Renal cortex interstitium (tissue), 11 donors: ENCODE results near the gene EAPP. TPM values are rescaled to one million over a fixed set of nuclear protein-coding genes. Genes with fewer than 3 reads are reported as not detected.
A peak's percentile ranks its signal among the peaks of the same experiment; 100 is the strongest.
"Not testable (repeated sequence)": the region's sequence is repeated elsewhere in the genome, so short reads cannot be mapped to it uniquely, and the experiment has no call there.

Experiments used
- DNase-seq, 11 donors: peaks; one replicate each; pipeline ENCODE4 v3.0.0-alpha.2; 2013; ENCODE audit warnings: low read depth in 9 of 11, low spot score in 4 of 11; ENCODE audit errors: extremely low read depth in 1 of 11
- polyA plus RNA-seq, 3 donors: library from polyadenylated mRNA; unstranded; fragments of 120-200 nt; gene quantifications; one replicate each; pipeline ENCODE4 v1.2.1, GENCODE V29; 2013; ENCODE audit not compliant: insufficient read length in 3 of 3

The EAPP gene
- polyA plus RNA-seq, 3 donors: 62.9 to 89.6 (median 66.3) TPM

DNA sequence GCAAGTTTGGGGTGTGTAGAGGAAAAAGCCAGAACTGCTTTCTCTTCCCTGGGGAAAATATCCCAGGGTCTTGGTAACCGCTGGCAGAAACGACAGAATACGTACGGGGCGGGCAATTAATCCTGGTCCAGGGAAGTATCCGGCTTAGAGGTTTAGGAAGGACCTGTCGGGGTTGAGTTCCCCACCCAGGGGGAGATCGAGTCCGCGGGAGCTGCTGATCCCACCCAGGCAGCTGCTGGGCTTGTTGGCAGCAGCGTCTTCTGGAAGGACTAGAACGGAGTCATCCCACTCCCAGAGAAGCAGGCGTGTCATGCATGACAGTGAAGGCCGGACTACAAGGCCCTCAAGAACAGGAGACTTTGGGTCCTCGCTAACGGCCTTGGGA is 7.6 kb upstream of the EAPP start:
- not testable (repeated sequence) for DNase-seq

DNA sequence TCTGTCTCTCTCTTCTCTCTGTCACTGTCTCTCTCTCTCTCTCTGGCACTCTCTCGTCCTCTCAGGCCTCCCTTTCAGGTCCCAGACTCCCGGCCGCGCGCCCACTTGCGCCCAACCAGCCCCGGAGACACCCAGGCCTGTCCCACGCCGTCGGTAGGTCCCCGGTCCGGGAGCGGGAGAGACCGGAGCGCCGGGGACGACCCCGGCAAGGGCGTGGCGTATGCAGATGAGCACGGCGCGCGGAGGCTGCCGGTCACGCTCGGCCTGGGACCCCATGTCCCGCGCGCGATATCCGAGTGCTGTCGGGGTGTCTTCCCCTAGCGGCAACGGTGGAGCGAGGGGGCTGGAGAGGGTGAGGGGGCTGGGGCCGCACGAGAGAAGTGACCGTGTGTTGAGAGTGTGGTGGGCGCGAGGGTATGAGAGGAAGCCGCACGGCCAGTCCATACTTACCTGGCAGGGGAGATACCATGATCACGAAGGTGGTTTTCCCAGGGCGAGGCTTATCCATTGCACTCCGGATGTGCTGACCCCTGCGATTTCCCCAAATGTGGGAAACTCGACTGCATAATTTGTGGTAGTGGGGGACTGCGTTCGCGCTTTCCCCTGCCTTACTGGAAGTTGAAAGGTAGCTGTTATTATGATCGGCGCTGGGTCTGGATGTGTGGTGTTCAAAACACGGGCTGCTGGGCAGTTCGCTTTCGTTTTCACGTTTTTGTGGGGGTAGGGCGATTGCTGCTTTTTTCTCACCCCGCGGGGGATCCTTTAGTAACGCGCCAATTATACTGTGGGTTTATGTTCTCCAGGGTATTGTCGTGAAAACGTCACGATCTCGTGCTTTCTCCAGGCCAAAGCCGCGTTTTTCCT is 7.0 kb upstream of the EAPP start:
- DNase-seq: not testable (repeated sequence)

DNA sequence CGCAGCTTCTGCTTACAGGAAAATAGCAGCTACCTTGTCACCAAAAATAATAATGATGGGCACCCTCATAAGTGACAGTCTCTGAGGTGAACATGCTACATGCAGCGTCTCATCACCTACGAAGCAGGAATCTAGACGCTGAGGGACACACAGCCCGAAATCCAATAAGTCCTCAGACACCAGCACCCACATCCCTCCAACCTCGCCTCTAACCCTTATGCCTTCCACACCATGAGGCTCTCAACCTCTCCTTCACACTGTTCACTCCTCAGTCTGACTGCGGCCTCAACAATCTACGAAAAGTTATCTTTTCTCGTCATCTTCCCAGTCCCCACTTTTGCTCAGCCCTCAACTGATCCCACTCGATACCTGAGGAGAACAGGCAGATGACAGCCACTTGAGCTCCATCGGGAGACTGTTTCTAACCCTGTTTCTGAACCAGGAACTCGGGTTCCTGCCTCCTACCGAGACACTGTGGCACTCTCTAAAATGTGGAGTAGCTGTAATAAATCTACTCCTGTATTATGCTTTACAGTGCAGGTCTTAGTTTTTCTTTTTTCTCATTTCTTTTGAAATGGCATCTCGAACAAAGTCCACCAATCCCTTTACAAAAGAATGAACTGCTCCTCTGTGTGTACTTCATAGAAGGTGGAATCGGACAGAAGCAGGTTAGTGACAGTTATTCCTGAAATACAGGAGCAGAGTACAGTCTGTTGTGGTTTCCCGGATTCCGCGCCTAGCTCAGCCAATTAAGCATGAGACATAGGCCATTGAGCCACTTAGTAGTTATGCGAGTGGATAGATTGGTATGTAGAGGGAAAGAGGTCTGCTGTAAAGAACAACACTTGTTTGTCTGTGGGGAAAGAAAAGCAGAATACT is 919 bp upstream of the EAPP start:
- not testable (repeated sequence) for DNase-seq

DNA sequence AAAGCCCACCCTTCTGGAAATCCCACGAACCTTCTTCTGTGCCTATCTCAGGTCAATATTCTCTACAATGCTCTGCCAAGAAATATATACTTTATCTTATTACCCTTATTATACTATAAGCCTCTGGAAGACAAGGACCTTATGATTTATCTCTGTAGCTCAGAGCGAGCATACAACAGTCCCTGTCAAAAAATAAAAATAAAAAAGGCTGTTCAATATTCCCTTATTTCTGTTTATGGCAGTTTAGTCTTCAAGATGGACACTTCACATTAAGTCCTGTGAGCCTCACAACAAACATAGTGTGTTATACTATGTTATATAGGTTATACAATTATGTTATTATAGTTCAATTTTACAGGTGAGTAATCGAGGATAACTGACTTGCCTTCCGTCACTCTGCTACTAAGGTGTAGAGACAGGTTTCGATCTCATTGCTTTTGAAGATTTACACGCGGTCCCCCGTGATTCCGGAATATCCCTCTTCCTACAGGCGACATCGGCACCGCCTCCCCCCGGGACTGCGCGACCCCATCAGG is 562 bp downstream of the EAPP start:
- DNase-seq: peak in 2 of 11 donors; percentile 3 to 39

DNA sequence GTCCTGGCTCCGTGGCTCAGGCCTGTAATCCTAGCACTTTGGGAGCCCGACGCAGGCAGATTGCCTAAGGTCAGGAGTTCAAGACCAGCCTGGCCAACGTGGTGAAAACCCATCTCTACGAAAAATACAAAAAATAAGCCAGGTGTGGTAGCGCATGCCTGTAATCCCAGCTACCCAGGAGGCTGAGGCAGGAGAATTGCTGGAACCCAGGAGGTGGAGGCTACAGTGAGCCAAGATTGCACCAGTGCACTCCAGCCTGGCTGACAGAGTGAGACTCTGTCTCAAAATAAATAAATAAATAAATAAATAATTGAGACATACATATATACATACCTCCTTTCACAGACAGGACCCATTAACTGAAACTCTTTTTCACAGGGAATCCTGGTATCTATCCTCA is 1.4 kb downstream of the EAPP start:
- not testable (repeated sequence) for DNase-seq

DNA sequence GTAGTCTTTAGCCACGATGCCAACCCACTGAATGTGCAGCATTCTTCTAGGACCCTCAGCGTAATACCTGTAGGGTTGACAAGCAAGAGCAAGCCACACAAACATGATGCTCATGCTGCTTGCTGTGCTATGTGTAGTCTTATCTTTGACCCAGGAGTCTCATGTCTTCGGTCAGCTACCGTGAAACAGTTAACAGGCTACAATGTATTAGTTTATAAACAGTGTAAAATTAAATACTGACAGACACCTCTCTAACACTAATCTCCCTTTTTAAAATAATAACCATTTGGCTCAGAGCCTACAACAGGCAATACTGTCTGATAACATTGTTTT is 1.9 kb downstream of the EAPP start:
- no peak for DNase-seq

DNA sequence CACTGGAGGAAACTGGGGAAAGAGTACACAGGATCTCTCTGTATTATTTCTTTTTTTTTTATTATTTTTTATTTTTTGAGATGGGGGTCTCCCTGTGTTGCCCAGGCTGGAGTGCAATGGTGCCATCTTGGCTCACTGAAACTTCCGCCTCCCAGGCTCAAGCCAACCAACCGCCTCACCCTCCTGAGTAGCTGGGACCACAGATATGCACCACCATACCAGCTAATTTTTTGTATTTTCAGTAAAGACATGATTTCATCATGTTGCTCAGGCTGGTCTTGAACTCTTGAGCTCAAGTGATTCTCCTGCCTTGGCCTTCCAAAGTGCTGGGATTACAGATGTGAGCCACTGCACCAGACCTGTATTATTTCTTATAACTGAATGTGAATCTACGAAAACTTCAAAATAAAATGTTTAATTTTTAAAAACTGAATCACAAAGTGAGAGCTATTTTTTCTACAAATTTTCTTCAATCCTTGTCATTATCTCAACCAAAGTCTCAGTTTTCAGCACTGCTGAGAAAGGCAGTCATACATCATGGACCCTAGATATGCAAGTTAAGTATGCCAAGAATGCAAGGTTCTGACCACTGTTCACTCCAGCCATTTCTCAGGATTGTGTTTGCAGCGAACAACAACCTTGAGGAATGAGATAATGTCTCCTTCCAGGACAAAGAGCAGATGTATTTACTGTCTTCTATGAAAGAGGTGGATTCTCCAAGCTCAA is 2.4 kb downstream of the EAPP start:
- DNase-seq: no peak

DNA sequence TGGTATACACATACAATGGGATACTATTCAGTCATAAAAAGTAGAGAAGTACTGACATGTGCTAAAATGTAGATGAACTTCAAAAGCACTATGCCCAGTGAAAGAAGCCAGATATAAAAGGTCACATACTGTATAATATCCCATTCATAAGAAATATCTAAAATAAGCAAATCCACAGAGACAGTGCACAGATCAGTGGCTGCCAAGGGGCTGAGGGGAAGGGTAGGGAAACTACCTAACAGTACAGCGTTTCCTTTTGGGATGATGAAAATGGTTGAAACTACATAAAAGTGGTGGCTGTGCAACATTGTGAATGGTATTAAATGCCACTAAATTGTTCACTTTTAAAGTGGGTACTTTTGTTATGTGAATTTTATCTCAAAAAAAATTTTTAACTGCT is 11.9 kb downstream of the EAPP start:
- no peak for DNase-seq

DNA sequence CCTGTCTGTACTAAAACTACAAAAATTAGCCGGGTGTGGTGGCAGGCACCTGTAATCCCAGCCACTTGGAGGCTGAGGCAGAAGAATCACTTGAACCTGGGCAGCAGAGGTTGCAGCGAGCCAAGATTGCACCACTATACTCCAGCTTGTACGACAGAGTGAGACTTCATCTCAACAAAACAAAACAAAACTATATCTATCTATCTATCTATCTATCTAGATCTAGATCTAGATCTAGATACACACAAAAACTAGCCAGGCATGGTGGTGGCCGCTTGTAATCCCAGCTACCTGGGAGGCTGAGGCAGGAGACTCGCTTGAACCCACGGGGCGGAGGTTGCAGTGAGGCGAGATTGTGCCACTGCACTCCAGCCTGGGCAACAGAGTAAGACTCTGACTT is 15.3 kb downstream of the EAPP start:
- DNase-seq: not testable (repeated sequence)

DNA sequence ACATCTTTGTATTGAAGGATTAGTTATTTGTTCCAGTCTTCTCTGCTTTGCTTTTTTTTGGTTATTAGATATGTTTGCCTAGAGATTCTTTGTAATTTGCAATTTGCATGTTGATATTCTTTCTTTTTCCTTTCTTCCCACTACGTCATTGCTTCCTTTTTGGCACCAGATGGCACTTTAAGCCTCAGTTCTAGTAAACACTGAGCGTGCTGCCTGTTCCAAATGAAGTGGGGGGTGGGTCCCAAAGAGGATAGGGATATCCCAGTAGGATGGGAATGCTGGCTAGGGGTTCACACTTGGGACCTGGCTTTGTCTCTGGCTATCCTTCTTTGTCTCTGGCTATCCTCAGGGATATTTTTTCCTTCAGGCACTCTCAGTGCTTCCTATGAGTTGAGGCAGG is 17.0 kb downstream of the EAPP start:
- no peak for DNase-seq

DNA sequence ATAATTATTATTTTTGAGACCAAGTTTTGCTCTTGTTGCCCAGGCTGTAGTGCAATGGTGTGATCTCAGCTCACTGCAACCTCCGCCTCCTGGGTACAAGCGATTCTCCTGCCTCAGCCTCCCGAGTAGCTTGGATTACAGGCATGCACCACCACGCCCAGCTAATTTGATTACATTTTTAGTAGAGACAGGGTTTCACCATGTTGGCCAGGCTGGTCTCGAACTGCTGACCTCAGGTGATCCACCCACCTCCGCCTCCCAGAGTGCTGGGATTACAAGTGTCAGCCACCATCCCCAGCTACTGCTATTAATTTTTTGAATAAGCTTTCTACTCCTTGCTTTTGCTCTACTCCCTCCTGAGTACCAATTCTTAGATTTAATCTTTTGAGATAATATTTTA is 18.4 kb downstream of the EAPP start:
- DNase-seq: not testable (repeated sequence)

DNA sequence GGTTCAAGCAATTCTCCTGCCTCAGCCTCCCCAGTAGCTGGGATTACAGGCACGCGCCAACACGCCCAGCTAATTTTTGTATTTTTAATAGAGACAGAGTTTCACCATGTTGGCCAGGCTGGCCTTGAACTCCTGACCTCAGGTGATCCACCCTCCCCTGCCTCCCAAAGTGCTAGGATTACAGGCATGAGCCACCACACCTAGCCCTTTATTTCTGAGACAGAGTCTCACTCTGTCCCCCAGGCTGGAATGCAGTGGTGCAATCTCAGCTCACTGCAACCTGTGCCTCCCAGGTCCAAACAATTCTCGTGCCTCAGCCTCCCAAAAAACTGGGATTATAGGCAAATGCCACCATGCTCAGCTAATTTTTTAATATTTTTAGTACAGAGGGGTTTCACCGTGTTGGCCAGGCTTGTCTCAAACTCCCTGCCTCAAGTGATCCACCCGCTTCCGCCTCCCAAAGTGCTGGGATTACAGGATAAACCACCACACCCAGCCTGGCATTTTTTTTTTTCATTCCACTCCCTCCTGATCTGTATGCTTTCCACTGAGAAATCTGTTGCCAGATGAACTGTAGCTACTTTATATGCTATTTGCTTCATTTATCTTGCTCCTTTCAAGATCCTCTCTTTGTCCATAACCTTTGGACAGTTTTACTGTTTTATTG is 19.1 kb downstream of the EAPP start:
- DNase-seq: not testable (repeated sequence)

DNA sequence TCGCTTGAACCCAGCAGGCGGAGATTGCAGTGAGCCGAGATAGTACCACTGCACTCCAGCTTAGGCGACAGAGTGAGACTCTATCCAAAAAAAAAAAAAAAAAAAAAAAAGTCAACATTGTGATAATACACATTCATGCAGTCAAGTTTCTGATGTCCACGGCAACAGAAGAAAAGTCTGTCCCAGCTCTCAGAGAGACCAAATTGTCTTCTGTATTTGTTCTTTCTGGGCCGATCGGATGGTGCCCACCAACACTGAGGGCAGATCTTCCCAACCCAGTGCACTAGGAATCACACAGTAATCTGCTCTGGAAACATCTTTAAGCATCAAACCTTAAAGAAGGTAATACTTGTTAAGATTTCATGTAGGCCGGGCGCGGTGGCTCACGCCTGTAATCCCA is 31.6 kb downstream of the EAPP start:
- DNase-seq: no peak

DNA sequence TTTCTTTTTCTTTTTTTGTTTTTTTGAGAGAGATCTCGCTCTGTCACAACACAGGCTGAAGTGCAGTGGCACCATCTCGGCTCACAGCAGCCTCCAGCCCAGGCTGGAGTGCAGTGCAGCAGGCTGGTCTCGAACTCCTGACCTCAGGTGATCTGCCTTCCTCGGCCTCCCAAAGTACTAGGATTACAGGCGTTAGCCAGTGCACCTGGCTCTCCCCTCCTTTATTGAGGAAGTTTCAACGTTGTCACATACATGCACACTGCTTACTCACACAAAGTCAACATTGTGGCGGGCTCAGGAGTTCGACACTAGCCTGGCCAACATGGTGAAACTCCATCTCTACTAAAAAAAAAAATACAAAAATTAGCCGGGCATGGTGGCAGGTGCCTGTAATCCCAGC is 32.0 kb downstream of the EAPP start:
- no peak for DNase-seq

DNA sequence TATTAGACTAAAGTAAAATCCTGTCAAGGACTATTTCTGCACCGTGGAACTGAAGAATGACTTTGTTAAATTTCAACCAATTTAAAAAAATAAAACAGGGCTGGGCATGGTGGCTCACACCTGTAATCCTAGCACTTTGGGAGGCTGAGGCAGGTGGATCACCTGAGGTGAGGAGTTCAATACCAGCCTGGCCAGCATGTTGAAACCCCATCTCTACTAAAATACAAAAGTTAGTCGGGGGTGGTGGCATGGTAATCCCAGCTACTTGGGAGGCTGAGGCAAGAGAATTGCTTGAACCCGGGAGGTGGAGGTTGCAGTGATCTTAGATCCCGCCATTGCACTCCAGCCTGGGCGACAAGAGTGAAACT is 34.4 kb downstream of the EAPP start:
- not testable (repeated sequence) for DNase-seq

DNA sequence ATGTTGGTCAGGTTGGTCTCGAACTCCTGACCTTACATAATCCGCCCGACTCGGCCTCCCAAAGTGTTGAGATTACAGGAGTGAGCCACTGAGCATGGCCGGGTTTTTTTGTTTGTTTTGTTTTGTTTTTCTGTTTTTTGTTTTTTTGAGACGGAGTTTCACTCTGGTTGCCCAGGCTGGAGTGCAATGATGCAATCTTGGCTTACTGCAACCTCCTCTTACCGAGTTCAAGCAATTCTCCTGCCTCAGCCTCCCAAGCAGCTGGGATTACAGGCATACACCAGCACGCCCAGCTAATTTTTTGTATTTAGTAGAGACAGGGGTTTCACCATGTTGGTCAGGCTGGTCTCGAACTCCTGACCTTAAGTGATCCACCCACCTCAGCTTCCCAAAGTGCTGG is 35.5 kb downstream of the EAPP start:
- not testable (repeated sequence) for DNase-seq

DNA sequence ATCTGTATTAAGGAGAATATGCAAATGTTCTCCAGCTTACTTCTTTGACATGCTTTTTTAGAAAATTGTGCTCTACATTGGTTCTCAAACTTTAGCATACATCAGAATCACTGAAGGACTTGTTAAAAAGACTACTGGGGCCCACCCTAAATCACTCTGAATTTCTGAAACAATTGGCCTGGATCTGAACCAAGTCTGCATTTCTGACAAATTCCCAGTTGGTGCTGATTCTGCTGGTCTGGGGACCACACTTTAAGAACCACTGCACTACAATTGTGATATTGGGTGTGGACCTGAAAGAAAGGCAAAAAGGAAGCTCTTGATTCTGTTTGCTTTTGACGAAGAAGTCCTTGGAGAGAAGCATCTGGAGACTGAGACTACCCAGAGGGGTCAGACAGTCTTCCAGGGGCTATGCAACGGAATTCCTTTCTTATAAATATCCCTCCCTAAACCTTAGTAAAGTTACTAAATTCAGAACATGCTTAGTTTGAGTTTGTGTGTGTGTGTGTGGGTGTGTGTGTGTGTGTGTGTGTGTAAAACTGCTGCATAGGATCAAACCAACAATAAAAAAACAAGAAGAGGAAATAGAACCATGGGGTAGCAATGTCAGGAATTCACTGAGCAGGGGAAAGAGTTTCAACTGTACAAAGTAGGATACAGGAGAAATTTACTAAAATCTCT is 36.8 kb downstream of the EAPP start:
- DNase-seq: no peak

DNA sequence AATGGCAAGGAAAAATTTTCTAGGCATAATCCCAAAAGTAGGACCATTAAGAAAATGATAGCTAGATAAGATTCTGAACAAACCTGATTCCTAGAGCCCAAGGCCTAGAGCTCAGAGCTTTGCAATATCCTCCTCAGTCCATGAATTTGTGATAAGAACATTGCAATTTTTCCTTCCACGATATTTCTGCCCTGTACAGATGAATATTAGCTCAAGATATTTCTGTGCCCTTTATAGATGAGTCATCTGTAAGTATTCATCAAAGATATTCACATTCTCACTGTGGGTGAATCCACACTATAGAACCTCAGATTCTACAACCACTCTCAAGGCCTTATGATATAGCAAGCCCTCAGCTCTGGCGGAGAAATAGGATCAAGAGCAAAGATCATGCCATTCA is 37.5 kb downstream of the EAPP start:
- DNase-seq: no peak
